Chondrocyte (in vitro differentiated cells): ENCODE measurements around the gene ZFP57. TPM values are rescaled to one million over a fixed set of nuclear protein-coding genes. Genes with fewer than 3 reads are reported as not detected.

ENCODE experiments used
- DNase-seq: peaks from one replicate; pipeline ENCODE4 v3.0.0; 2021; ENCODE audit warnings: mixed read lengths, low spot score
- H3K27ac Mint-ChIP-seq: one replicate; pipeline ENCODE4 v1.8.0; 2021; ENCODE audit warnings: mild to moderate bottlenecking, moderate library complexity, mixed read lengths; ENCODE audit not compliant: unreplicated experiment
- H3K27me3 Mint-ChIP-seq: 2 replicates; pipeline ENCODE4 v1.8.0; 2021; ENCODE audit warnings: low read depth, mixed read lengths
- H3K36me3 Mint-ChIP-seq: 2 replicates; pipeline ENCODE4 v1.8.0; 2021; ENCODE audit warnings: low read depth, mixed read lengths
- H3K4me1 Mint-ChIP-seq: 2 replicates; pipeline ENCODE4 v1.8.0; 2021; ENCODE audit warnings: low read depth, mild to moderate bottlenecking, mixed read lengths
- H3K4me3 Mint-ChIP-seq: one replicate; pipeline ENCODE4 v1.8.0; 2021; ENCODE audit warnings: mild to moderate bottlenecking, moderate library complexity, mixed read lengths; ENCODE audit not compliant: unreplicated experiment
- H3K9me3 Mint-ChIP-seq: 2 replicates; pipeline ENCODE4 v1.8.0; 2021; ENCODE audit warnings: low read depth, mixed read lengths
- total RNA-seq: library from RNA; stranded (reverse); gene quantifications from 3 replicates; pipeline ENCODE4 v1.2.1, GENCODE V29; 2021
- TF ChIP-seq, protein P1 (sequence below): fragments of 200-600 bp; sonication (generic); IDR thresholded peaks from 2 replicates; pipeline ENCODE4 v1.5.0; 2021; ENCODE audit warnings: antibody characterized with exemption, mild to moderate bottlenecking, moderate library complexity

The ZFP57 gene
- total RNA-seq, 1 donor from 2014 or later = not detected

DNA sequence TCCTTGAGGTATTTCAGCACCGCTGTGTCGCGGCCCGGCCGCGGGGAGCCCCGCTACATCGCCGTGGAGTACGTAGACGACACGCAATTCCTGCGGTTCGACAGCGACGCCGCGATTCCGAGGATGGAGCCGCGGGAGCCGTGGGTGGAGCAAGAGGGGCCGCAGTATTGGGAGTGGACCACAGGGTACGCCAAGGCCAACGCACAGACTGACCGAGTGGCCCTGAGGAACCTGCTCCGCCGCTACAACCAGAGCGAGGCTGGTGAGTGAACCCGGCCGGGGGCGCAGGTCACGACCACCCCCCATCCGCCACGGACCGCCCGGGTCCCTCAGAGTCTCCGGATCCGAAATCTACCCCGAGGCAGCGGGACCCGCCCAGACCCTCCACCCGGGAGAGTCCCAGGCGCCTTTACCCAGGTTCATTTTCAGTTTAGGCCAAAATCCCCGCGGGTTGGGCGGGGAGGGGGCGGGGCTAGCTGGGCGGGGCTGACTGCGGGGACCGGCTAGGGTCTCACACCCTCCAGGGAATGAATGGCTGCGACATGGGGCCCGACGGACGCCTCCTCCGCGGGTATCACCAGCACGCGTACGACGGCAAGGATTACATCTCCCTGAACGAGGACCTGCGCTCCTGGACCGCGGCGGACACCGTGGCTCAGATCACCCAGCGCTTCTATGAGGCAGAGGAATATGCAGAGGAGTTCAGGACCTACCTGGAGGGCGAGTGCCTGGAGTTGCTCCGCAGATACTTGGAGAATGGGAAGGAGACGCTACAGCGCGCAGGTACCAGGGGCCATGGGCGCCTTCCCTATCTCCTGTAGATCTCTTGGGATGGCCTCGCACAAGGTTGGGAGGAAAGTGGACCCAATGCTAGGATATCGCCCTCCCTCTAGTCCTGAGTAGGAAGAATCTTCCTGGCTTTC is 43.0 kb upstream of the ZFP57 start:
- Mint-ChIP-seq H3K36me3 (peaks cover 5% of the 10 kb centered on the region), H3K27me3 (peaks cover 21% of the 10 kb centered on the region), H3K4me3 (peak overlapping the region; percentile 71), H3K9me3 (no peaks in the 10 kb centered on the region), H3K27ac (no peak overlapping the region), H3K4me1 (peaks cover 9% of the 10 kb centered on the region)
- DNase-seq = no peak
- TF ChIP-seq, protein P1, sequence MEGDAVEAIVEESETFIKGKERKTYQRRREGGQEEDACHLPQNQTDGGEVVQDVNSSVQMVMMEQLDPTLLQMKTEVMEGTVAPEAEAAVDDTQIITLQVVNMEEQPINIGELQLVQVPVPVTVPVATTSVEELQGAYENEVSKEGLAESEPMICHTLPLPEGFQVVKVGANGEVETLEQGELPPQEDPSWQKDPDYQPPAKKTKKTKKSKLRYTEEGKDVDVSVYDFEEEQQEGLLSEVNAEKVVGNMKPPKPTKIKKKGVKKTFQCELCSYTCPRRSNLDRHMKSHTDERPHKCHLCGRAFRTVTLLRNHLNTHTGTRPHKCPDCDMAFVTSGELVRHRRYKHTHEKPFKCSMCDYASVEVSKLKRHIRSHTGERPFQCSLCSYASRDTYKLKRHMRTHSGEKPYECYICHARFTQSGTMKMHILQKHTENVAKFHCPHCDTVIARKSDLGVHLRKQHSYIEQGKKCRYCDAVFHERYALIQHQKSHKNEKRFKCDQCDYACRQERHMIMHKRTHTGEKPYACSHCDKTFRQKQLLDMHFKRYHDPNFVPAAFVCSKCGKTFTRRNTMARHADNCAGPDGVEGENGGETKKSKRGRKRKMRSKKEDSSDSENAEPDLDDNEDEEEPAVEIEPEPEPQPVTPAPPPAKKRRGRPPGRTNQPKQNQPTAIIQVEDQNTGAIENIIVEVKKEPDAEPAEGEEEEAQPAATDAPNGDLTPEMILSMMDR = peak; percentile 51

- H3K27ac Mint-ChIP-seq = peak within 1 kb of the TSS; percentile 22
- H3K27me3 Mint-ChIP-seq = peaks cover 21% of the 10 kb centered on the region
- TF ChIP-seq, protein P1 = no peak
- H3K4me3 Mint-ChIP-seq = peak within 1 kb of the TSS; percentile 71
- DNase-seq = no peak
- H3K9me3 Mint-ChIP-seq = no peaks in the 10 kb centered on the region
- H3K4me1 Mint-ChIP-seq = peaks cover 9% of the 10 kb centered on the region
- H3K36me3 Mint-ChIP-seq = peaks cover 5% of the 10 kb centered on the region
These were observed 42.3 kb upstream of the ZFP57 start, which contains the start of gene HLA-F for GRCh38 chr6:29723262-29723665. HLA-F (plus strand) TSS chr6:29723434; CDS start chr6:29723464, 30 bp downstream.

DNA sequence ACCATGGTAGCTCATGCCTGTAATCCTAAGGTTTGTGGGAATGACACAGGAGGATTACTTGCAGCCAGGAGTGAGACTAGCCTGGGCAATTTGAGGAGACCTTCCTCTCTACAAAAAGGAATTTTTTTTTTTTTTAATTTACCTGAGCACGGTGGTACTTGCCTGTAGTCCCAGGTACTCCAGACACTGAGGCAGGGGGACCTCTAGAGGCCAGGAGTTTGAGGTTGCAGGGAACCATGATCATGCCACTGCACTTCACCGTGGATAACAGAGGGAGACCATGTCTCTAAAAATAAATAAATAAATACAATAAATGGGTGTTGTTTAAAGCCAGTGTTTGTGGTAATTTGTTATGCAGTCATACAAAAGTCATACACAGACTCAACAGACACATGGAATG is 39.9 kb upstream of the ZFP57 start:
- H3K4me1 Mint-ChIP-seq = peaks cover 9% of the 10 kb centered on the region
- peaks cover 3% of the 10 kb centered on the region for H3K36me3 Mint-ChIP-seq
- DNase-seq = no peak
- TF ChIP-seq, protein P1 = no peak
- peaks cover 27% of the 10 kb centered on the region for H3K27me3 Mint-ChIP-seq
- no peak overlapping the region for H3K27ac Mint-ChIP-seq
- no peaks in the 10 kb centered on the region for H3K9me3 Mint-ChIP-seq
- H3K4me3 Mint-ChIP-seq = no peak overlapping the region

DNA sequence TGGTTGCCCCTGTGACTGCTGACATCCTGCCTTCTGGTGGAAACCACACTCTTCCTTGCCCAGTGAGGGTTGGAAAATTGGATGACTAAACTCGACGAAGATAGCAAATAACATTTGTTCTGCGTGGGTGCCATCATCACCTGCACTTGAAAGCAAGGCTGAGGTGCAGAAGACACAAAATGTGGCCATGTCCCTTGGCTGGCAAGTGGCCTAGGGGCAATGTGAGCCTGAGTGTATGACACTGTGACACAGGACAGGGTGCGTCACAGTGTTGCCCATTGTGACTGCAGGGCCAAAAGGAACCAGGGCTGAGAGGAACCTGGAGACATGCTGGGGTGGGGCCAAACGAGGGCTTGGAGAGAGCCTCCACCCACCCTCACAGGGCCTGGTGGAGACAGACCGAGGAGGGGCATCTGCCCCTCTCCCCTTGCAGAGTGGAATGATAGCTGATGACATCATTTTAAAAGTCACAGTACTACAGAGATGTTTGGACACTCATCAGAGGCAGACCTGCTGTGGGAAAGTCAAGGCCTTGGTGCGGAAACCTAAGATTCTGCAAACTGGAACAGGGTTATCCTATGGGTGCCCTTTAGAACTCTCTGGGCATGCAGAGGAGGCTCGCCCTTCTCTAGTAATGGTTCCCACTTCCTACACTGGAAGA is 29.5 kb upstream of the ZFP57 start:
- Mint-ChIP-seq H3K27me3 (peaks cover 49% of the 10 kb centered on the region), H3K27ac (no peak overlapping the region), H3K4me1 (no peaks in the 10 kb centered on the region), H3K4me3 (no peak overlapping the region), H3K36me3 (no peaks in the 10 kb centered on the region), H3K9me3 (no peaks in the 10 kb centered on the region)
- DNase-seq = no peak
- TF ChIP-seq, protein P1 = no peak

- DNase-seq = no peak
- H3K36me3 Mint-ChIP-seq = no peaks in the 10 kb centered on the region
- no peaks in the 10 kb centered on the region for H3K9me3 Mint-ChIP-seq
- H3K4me1 Mint-ChIP-seq = no peaks in the 10 kb centered on the region
- H3K27ac Mint-ChIP-seq = no peak overlapping the region
- TF ChIP-seq, protein P1 = no peak
- H3K4me3 Mint-ChIP-seq = no peak overlapping the region
- H3K27me3 Mint-ChIP-seq = peaks cover 46% of the 10 kb centered on the region
These were observed 28.2 kb upstream of the ZFP57 start for GRCh38 chr6:29709188-29709587.
